H1 (cell line): ENCODE results near the gene FHIT. TPM values are rescaled to one million over a fixed set of nuclear protein-coding genes. Genes with fewer than 3 reads are reported as not detected.

ENCODE experiments used
- ATF2 ChIP-seq: IDR thresholded peaks from 2 replicates; pipeline ENCODE4 v1.6.1; 2012; ENCODE audit warnings: low read length, inconsistent platforms
- GABPA ChIP-seq: IDR thresholded peaks from 2 replicates; pipeline ENCODE4 v1.6.1; 2011; ENCODE audit warnings: mild to moderate bottlenecking, low read length, moderate library complexity, borderline replicate concordance; ENCODE audit not compliant: insufficient read depth
- polyA plus RNA-seq, 7 experiments: library from polyadenylated mRNA; depleted of rRNA in 3 of 7; stranded (reverse) in 5 of 7; unstranded in 2 of 7; fragments of >200 nt in 5 of 7; fragments of 200-250 nt in 2 of 7; gene quantifications; 1 replicate in 5 of 7; 2 replicates in 1 of 7; 4 replicates in 1 of 7; pipeline versions ENCODE4 v1.2.1 to v1.2.3, GENCODE V29; 2011 to 2013; ENCODE audit warnings: missing spikeins in 2 of 7, mixed read lengths in 2 of 7
- total RNA-seq: library from RNA; stranded (reverse); fragmentation: NEBNext Ultra II Directional; extraction: Animal tissue kit (Norgen Biotek cat#: 25700); gene quantifications from 2 replicates; pipeline ENCODE4 v1.2.1, GENCODE V29; 2021

The FHIT gene
- total and polyA plus RNA-seq, 2 of the 8 experiments (the other 6 are each of a cell fraction or from before 2014, with no cell fraction given): 1.2 to 3.2 TPM

DNA sequence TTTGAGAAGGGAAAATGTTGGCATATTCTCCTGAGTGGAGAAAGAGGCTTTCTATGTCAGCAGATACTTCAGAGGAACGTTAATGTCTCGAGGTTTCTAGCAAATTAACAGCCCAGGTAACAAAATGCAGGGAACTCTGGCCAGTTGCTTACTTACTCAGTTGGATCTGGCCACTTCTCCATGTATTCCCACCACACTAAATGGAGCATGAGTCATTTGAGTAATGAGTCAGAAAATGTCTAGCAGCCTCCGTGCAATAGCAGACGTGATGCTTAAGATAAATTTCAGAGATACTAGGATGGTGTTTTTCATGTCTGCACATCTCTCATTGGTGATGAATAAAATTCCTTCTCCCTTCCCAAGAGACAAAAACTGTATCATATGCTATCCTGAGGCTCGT, 671.5 kb downstream of the FHIT start (continued):
- no peak for TF ChIP-seq ATF2
- TF ChIP-seq GABPA: no peak
